ENCODE measurements around the gene TRIM22. TPM values are rescaled to one million over a fixed set of nuclear protein-coding genes. Genes with fewer than 3 reads are reported as not detected.

Gene TRIM22
- total RNA-seq, 1 experiment from 2014 or later = 0.81 TPM

GRCh38 chr11:5694642-5695041 is 5.1 kb downstream of the TRIM22 start:
- no peaks in the 10 kb centered on the region for H4K20me1 ChIP-seq (ENCODE audit: insufficient read depth)
- H3K27me3 ChIP-seq (ENCODE audit: insufficient read depth, low read depth) = no peaks in the 10 kb centered on the region
- H3K36me3 ChIP-seq (ENCODE audit: low read depth) = no peaks in the 10 kb centered on the region
- POLR2A ChIA-PET (ENCODE audit: unreplicated experiment) = no interaction called here
- H3K9me3 ChIP-seq (ENCODE audit: insufficient read depth, low read depth) = no peaks in the 10 kb centered on the region
- H3K27ac ChIP-seq = no peak overlapping the region
- no peak for TF ChIP-seq EZH2 (IDR thresholded peaks at IDR 0.05; ENCODE audit: low read depth)
- TF ChIP-seq, protein P1, sequence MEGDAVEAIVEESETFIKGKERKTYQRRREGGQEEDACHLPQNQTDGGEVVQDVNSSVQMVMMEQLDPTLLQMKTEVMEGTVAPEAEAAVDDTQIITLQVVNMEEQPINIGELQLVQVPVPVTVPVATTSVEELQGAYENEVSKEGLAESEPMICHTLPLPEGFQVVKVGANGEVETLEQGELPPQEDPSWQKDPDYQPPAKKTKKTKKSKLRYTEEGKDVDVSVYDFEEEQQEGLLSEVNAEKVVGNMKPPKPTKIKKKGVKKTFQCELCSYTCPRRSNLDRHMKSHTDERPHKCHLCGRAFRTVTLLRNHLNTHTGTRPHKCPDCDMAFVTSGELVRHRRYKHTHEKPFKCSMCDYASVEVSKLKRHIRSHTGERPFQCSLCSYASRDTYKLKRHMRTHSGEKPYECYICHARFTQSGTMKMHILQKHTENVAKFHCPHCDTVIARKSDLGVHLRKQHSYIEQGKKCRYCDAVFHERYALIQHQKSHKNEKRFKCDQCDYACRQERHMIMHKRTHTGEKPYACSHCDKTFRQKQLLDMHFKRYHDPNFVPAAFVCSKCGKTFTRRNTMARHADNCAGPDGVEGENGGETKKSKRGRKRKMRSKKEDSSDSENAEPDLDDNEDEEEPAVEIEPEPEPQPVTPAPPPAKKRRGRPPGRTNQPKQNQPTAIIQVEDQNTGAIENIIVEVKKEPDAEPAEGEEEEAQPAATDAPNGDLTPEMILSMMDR (conservative IDR thresholded peaks at IDR 0.05) = no peak
- no TSS peak for BruUV-seq (replicated peaks)
- H3K4me3 ChIP-seq = no peak overlapping the region
- H3K9me2 ChIP-seq (ENCODE audit: insufficient read depth) = no peaks in the 10 kb centered on the region
- no peak overlapping the region for H2AFZ ChIP-seq
- H3F3A ChIP-seq (ENCODE audit: insufficient read depth, low read depth) = no peaks in the 10 kb centered on the region
- intact Hi-C loops (cut with micrococcal nuclease; ENCODE audit: unreplicated experiment) = no loop called here
- no peaks in the 10 kb centered on the region for H3K79me2 ChIP-seq (ENCODE audit: low read depth)
- H3K4me1 ChIP-seq (replicated peaks; ENCODE audit: insufficient read depth) = no peaks in the 10 kb centered on the region
- no peak overlapping the region for H3K4me2 ChIP-seq
- CTCF ChIA-PET = no interaction called here
- no peak for DNase-seq

DNA sequence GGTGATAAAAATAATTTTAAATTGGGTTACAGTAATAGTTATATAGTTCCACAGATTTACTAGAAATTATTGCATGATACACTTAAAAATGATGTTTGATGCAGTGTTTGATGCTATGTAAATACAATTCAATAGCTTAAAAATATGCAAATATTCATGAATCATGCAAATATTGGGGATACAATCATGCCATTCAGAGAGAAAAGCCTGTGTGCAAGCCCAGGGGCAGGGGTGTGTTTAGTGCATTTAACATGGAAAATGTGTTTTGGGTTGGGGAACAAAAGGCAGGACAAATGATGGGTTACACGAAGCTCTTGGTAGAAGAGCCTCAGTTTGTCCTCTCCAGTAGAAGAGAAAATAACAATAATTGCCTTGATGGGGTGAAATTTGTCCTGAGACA is 6.0 kb downstream of the TRIM22 start:
- Histone ChIP-seq H3K27me3 (ENCODE audit: insufficient read depth, low read depth) (no peaks in the 10 kb centered on the region), H2AFZ (no peak overlapping the region), H3K9me2 (ENCODE audit: insufficient read depth) (no peaks in the 10 kb centered on the region), H4K20me1 (ENCODE audit: insufficient read depth) (no peaks in the 10 kb centered on the region), H3K36me3 (ENCODE audit: low read depth) (no peaks in the 10 kb centered on the region), H3K79me2 (ENCODE audit: low read depth) (no peaks in the 10 kb centered on the region), H3K27ac (no peak overlapping the region), H3K4me3 (no peak overlapping the region), H3K4me1 (replicated peaks; ENCODE audit: insufficient read depth) (no peaks in the 10 kb centered on the region), H3K9me3 (ENCODE audit: insufficient read depth, low read depth) (no peaks in the 10 kb centered on the region), H3F3A (ENCODE audit: insufficient read depth, low read depth) (no peaks in the 10 kb centered on the region), H3K4me2 (no peak overlapping the region)
- ChIA-PET POLR2A (ENCODE audit: unreplicated experiment) (no interaction called here), CTCF (no interaction called here)
- no peak for DNase-seq
- TF ChIP-seq, protein P1 (conservative IDR thresholded peaks at IDR 0.05) = no peak
- no TSS peak for BruUV-seq (replicated peaks)
- intact Hi-C loops (cut with micrococcal nuclease; ENCODE audit: unreplicated experiment) = no loop called here

GRCh38 chr11:5696210-5696609 is 6.6 kb downstream of the TRIM22 start:
- Histone ChIP-seq H4K20me1 (ENCODE audit: insufficient read depth) (no peaks in the 10 kb centered on the region), H3F3A (ENCODE audit: insufficient read depth, low read depth) (no peaks in the 10 kb centered on the region), H3K9me3 (ENCODE audit: insufficient read depth, low read depth) (no peaks in the 10 kb centered on the region), H3K27me3 (ENCODE audit: insufficient read depth, low read depth) (no peaks in the 10 kb centered on the region), H3K4me3 (no peak overlapping the region), H3K4me1 (replicated peaks; ENCODE audit: insufficient read depth) (no peaks in the 10 kb centered on the region), H3K36me3 (ENCODE audit: low read depth) (no peaks in the 10 kb centered on the region), H3K9me2 (ENCODE audit: insufficient read depth) (no peaks in the 10 kb centered on the region), H3K79me2 (ENCODE audit: low read depth) (no peaks in the 10 kb centered on the region), H3K4me2 (no peak overlapping the region), H3K27ac (no peak overlapping the region), H2AFZ (no peak overlapping the region)
- POLR2A ChIA-PET (ENCODE audit: unreplicated experiment) = no interaction called here
- TF ChIP-seq, protein P1 (conservative IDR thresholded peaks at IDR 0.05) = no peak
- TF ChIP-seq EZH2 (IDR thresholded peaks at IDR 0.05; ENCODE audit: low read depth) = no peak
- CTCF ChIA-PET = no interaction called here
- no TSS peak for BruUV-seq (replicated peaks)
- DNase-seq = no peak
- intact Hi-C loops (cut with micrococcal nuclease; ENCODE audit: unreplicated experiment) = no loop called here

Measured in PC-9 (cell line).